ENCODE results near the gene FRA10AC1.
A peak's percentile ranks its signal among the peaks of the same experiment; 100 is the strongest.

Gene FRA10AC1, protein sequence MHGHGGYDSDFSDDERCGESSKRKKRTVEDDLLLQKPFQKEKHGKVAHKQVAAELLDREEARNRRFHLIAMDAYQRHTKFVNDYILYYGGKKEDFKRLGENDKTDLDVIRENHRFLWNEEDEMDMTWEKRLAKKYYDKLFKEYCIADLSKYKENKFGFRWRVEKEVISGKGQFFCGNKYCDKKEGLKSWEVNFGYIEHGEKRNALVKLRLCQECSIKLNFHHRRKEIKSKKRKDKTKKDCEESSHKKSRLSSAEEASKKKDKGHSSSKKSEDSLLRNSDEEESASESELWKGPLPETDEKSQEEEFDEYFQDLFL

DNA sequence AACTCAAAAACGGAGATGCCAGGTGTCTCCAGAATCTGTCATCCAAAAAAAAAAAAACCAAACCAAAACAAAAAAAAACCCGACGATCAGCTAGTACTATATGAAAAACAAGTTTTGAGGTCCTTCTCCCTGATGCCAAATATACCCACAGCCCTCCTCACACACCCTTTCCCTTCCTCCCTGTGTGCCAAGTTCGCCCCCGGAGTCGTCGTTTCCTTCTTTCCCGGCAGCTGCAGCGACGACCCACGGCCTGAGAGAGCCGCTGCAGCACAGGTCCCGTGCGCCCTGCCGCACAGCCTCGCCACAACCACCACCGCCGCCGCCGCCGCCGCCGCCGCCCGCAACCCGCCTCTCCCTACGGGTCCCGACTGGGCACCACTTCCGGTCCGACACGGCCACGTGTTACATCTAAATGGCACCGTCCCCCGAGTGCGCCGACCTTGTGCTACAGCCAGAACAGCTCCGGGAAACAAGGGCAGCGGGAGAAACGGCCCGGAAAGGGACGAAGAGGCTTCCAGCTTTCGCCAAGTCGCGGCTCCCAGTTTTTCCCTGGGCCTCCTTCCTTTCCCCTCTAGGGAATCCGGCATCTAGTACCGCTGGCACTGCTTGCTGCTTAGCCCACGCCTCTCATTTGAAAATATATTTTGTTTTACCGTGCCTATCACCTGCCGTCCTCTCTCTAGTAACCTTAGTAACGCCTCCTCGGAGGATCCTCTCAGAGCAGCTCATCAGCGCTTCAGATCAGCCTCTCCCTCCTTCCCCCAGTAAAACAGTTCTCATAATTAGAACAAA lies at the start of gene FRA10AC1:
Gene FRA10AC1, minus strand, starts transcription at position 383 of the 792 bp plus-strand sequence. CDS start 2,486 bp downstream, outside the sequence.
- no peaks in the 10 kb centered on the region for H4K20me1 ChIP-seq (ENCODE audit: insufficient read depth, low read length)

DNA sequence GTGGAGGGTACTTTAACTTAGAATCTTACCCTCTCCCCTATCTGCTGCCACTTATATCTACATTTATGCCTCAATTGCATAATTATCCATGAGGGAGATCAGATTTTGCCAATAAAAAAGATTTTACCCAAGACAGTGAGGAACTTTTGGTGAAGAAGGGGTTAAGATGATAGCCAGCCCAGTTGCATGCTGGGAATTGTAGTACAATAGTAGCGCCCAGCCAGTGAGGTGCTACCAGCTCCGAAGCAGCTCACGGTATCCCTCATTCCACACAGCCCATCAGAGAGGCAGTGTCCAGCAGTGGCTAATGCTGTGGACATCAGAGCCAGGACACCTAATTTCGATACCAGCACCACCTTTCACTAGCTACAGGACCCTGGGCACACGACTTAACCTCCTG lies 49.4 kb upstream of the FRA10AC1 start:
- H3K4me1 ChIP-seq (ENCODE audit: low read length) = peaks cover 11% of the 10 kb centered on the region
- TF ChIP-seq EZH2phosphoT487 (IDR thresholded peaks at IDR 0.05; ENCODE audit: low read depth) = no peak
- TF ChIP-seq, protein P1, sequence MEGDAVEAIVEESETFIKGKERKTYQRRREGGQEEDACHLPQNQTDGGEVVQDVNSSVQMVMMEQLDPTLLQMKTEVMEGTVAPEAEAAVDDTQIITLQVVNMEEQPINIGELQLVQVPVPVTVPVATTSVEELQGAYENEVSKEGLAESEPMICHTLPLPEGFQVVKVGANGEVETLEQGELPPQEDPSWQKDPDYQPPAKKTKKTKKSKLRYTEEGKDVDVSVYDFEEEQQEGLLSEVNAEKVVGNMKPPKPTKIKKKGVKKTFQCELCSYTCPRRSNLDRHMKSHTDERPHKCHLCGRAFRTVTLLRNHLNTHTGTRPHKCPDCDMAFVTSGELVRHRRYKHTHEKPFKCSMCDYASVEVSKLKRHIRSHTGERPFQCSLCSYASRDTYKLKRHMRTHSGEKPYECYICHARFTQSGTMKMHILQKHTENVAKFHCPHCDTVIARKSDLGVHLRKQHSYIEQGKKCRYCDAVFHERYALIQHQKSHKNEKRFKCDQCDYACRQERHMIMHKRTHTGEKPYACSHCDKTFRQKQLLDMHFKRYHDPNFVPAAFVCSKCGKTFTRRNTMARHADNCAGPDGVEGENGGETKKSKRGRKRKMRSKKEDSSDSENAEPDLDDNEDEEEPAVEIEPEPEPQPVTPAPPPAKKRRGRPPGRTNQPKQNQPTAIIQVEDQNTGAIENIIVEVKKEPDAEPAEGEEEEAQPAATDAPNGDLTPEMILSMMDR (IDR thresholded peaks at IDR 0.05; ENCODE audit: low read depth, low read length) = no peak
- peak overlapping the region; percentile 76 for H3K4me3 ChIP-seq (ENCODE audit: low read length)

More for the DNA sequence above, at the start of gene FRA10AC1:
- TF ChIP-seq, protein P1 (IDR thresholded peaks at IDR 0.05; ENCODE audit: low read depth, low read length) = peak; percentile 50
- no peak for TF ChIP-seq EZH2phosphoT487 (IDR thresholded peaks at IDR 0.05; ENCODE audit: low read depth)
- Histone ChIP-seq H3K79me2 (ENCODE audit: low read length) (peaks cover 8% of the 10 kb centered on the region), H3K27me3 (ENCODE audit: low read depth, low read length) (no peaks in the 10 kb centered on the region), H3K36me3 (replicated peaks; ENCODE audit: low read depth, low read length) (no peaks in the 10 kb centered on the region), H3K9ac (ENCODE audit: low read length) (peak within 1 kb of the TSS; percentile 96), H3K4me2 (ENCODE audit: low read length) (peak within 1 kb of the TSS; percentile 97), H2AFZ (ENCODE audit: low read depth, low read length) (peak within 1 kb of the TSS; percentile 95), H3K9me3 (ENCODE audit: insufficient read depth, low read length) (no peaks in the 10 kb centered on the region), H3K27ac (ENCODE audit: low read length) (peak within 1 kb of the TSS; percentile 59), H3K4me3 (ENCODE audit: low read length) (peak within 1 kb of the TSS; percentile 89), H3K4me1 (ENCODE audit: low read length) (peaks cover 8% of the 10 kb centered on the region)

DNA sequence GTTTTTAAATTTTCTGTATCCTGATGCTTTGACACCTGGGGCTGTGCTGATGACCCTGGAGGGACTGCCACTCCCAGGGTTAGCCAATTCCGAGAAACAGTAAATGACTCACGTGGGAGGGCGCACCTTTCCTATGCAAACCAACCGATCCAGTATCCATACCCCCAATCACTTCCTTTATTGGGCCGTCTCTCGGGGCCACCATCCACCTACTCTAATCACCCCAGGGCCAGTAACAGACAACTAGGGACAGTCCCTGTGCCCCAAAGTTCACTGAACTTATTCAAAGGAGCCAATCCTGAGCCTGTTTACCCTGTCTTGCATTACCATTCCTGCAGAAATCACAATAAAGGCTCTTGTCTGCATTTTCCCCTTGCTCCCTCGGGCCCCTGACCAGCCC lies 48.7 kb upstream of the FRA10AC1 start:
- no peaks in the 10 kb centered on the region for H4K20me1 ChIP-seq (ENCODE audit: insufficient read depth, low read length)
- no peaks in the 10 kb centered on the region for H3K79me2 ChIP-seq (ENCODE audit: low read length)
- no peaks in the 10 kb centered on the region for H3K36me3 ChIP-seq (replicated peaks; ENCODE audit: low read depth, low read length)
- TF ChIP-seq, protein P1 (IDR thresholded peaks at IDR 0.05; ENCODE audit: low read depth, low read length) = no peak
- no peak for TF ChIP-seq EZH2phosphoT487 (IDR thresholded peaks at IDR 0.05; ENCODE audit: low read depth)
- no peak overlapping the region for H3K27ac ChIP-seq (ENCODE audit: low read length)
- H3K9me3 ChIP-seq (ENCODE audit: insufficient read depth, low read length) = no peaks in the 10 kb centered on the region
- peaks cover 11% of the 10 kb centered on the region for H3K4me1 ChIP-seq (ENCODE audit: low read length)
- H3K4me3 ChIP-seq (ENCODE audit: low read length) = no peak overlapping the region
- H3K4me2 ChIP-seq (ENCODE audit: low read length) = peak overlapping the region; percentile 87; the same call in 1 of the 2 replicates
- peak overlapping the region; percentile 45; the same call in 1 of the 2 replicates for H2AFZ ChIP-seq (ENCODE audit: low read depth, low read length)
- no peak overlapping the region for H3K9ac ChIP-seq (ENCODE audit: low read length)
- H3K27me3 ChIP-seq (ENCODE audit: low read depth, low read length) = no peaks in the 10 kb centered on the region

More for the DNA sequence above, 49.4 kb upstream of the FRA10AC1 start:
- H3K27me3 ChIP-seq (ENCODE audit: low read depth, low read length) = no peaks in the 10 kb centered on the region
- H2AFZ ChIP-seq (ENCODE audit: low read depth, low read length) = peak overlapping the region; percentile 97
- H3K79me2 ChIP-seq (ENCODE audit: low read length) = no peaks in the 10 kb centered on the region
- H3K36me3 ChIP-seq (replicated peaks; ENCODE audit: low read depth, low read length) = no peaks in the 10 kb centered on the region
- H3K9me3 ChIP-seq (ENCODE audit: insufficient read depth, low read length) = no peaks in the 10 kb centered on the region
- H4K20me1 ChIP-seq (ENCODE audit: insufficient read depth, low read length) = no peaks in the 10 kb centered on the region
- H3K4me2 ChIP-seq (ENCODE audit: low read length) = peak overlapping the region; percentile 87
- H3K27ac ChIP-seq (ENCODE audit: low read length) = no peak overlapping the region
- H3K9ac ChIP-seq (ENCODE audit: low read length) = no peak overlapping the region

DNA sequence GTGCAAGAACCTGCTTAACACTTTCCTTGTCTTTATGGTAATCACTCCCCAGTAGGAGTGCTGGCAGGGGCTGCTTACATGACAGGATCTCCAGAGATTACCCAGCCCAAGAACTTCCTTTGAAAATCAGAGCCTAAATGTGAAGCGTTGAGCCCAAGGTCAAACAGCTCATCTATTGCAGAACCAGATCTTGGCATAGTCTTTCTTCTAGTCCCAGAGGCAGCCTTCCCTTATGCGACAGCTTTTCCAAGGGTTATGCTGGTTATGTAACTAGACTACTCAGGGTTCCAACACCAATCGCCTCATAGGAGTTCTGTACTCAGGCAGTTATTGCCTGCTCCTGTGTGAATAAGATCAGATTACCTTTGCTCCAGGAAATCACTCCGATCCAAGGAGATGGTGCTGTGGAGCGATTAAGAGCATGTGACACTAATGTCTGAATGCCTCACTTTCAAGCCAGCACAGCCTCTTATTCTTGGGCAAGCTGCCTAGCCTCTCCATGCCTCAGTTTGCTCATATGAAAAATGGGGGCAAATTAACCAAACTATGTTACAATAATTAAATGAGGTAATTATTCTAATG lies 46.9 kb upstream of the FRA10AC1 start:
- TF ChIP-seq EZH2phosphoT487 (IDR thresholded peaks at IDR 0.05; ENCODE audit: low read depth) = no peak
- TF ChIP-seq, protein P1 (IDR thresholded peaks at IDR 0.05; ENCODE audit: low read depth, low read length) = no peak
- Histone ChIP-seq H2AFZ (ENCODE audit: low read depth, low read length) (no peak overlapping the region), H3K27me3 (ENCODE audit: low read depth, low read length) (no peaks in the 10 kb centered on the region), H3K27ac (ENCODE audit: low read length) (no peak overlapping the region), H3K4me1 (ENCODE audit: low read length) (peaks cover 15% of the 10 kb centered on the region), H3K4me3 (ENCODE audit: low read length) (no peak overlapping the region), H3K79me2 (ENCODE audit: low read length) (no peaks in the 10 kb centered on the region), H3K4me2 (ENCODE audit: low read length) (no peak overlapping the region), H3K9ac (ENCODE audit: low read length) (no peak overlapping the region), H3K9me3 (ENCODE audit: insufficient read depth, low read length) (no peaks in the 10 kb centered on the region), H4K20me1 (ENCODE audit: insufficient read depth, low read length) (no peaks in the 10 kb centered on the region), H3K36me3 (replicated peaks; ENCODE audit: low read depth, low read length) (no peaks in the 10 kb centered on the region)

Measured in OCI-LY3 (cell line).